GM21786 (cell line): ENCODE data around the gene IQUB.
"Not testable (repeated sequence)": the region's sequence is repeated elsewhere in the genome, so short reads cannot be mapped to it uniquely, and the experiment has no call there.

Experiments
- ATAC-seq: cut with Tn5 transposase; IDR thresholded peaks from one replicate; pipeline ENCODE4 v1.9.1; 2021; ENCODE audit not compliant: unreplicated experiment

The IQUB gene

DNA sequence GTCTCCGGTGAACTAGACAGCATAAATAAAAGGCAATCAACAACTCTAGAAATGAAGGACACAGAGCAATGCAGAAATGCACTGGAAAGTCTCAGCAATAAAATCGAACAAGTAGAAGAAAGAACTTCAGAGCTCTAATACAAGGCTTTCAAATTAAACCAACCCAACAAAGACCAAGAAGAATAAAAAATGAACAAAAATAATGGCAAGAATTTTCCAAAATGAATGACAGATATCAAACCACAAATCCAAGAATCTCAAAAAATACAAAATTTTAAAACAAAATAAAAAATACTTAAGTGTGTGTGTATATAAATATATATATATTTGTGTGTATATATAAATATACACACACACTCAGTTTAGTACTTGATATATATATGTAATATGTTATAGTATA lies 110.8 kb downstream of the IQUB start:
- ATAC-seq, result no peak

DNA sequence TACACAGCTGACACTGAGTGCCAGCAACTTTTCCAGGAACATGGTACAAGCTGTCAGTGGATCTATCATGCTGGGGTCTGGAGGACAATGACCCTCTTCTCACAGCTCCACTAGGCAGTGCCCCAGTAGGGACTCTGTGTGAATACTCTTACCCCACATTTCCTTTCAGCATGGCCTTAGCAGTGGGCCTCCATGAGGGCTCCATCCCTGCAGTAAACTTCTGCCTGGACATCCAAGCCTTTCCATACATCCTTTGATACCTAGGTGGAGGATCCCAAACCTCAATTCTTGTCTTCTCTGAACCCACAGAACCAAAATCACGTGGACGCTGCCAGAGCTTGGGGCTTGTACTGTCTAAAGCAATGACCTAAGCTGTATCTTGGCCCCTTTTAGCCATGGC lies 116.8 kb downstream of the IQUB start:
- ATAC-seq, result no peak

DNA sequence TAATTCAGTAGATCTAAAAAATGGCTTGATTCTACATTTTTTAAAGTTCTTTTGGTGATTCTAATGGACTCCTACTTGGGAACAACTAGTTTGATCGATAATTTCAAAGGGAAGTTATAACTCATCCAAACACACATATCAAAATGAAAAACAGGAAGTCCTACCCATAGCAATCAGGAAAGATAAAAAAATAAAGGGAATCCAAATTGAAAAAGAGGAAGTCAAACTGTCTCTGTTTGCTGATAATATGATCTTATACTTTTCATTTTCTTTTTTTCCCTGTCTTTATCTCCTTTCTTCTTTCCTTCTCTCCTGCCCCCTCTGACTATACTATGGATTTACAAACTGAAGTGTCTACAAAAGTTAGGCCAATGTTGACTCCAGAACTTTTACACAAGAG lies 118.8 kb downstream of the IQUB start:
- ATAC-seq, result no peak

- no peak for ATAC-seq
These were observed 124.0 kb downstream of the IQUB start for GRCh38 chr7:123410273-123410904.

DNA sequence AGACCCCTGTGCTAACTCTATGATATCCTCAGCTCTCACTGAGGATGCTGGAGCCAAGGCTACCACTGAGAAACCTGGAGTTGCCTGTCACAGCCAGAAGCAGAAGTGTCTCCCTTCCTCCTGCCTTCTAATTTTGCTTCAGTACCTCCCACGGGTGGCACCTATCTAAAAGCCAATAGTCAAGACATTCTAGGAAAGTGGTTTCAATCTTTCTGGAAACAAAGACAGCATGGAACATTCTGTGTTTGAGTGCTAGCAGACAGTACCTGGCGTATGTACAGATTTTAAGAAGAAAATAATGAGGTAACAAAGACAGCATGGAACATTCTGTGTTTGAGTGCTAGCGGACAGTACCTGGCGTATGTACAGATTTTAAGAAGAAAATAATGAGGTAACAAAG lies 126.4 kb downstream of the IQUB start:
- not testable (repeated sequence) for ATAC-seq
